Mesothelial cell of epicardium (in vitro differentiated cells): ENCODE results near the gene TYSND1. TPM values are rescaled to one million over a fixed set of nuclear protein-coding genes. Genes with fewer than 3 reads are reported as not detected.

Source experiments
- DNase-seq, 2 experiments: peaks; one replicate each; pipeline ENCODE4 v3.0.0; 2021; ENCODE audit warnings: low spot score in 2 of 2; ENCODE audit not compliant: unreplicated experiment in 2 of 2
- H3K27ac Mint-ChIP-seq: 2 replicates; pipeline ENCODE4 v1.8.0; 2021; ENCODE audit warnings: mixed read lengths
- H3K27me3 Mint-ChIP-seq: 2 replicates; pipeline ENCODE4 v1.8.0; 2021; ENCODE audit warnings: low read depth, mixed read lengths
- H3K36me3 Mint-ChIP-seq: 2 replicates; pipeline ENCODE4 v1.8.0; 2021; ENCODE audit warnings: mixed read lengths
- H3K4me1 Mint-ChIP-seq: 2 replicates; pipeline ENCODE4 v1.8.0; 2021; ENCODE audit warnings: mixed read lengths
- H3K4me3 Mint-ChIP-seq: 2 replicates; pipeline ENCODE4 v1.8.0; 2021; ENCODE audit warnings: mild to moderate bottlenecking, moderate library complexity, mixed read lengths
- H3K9me3 Mint-ChIP-seq: 2 replicates; pipeline ENCODE4 v1.8.0; 2021; ENCODE audit warnings: mixed read lengths
- total RNA-seq: library from RNA; stranded (reverse); gene quantifications from 3 replicates; pipeline ENCODE4 v1.2.1, GENCODE V29; 2021
- TF ChIP-seq, protein P1 (sequence below): fragments of 200-600 bp; sonication (generic); IDR thresholded peaks from one replicate; pipeline ENCODE4 v1.5.0; 2021; ENCODE audit warnings: antibody characterized with exemption; ENCODE audit not compliant: unreplicated experiment

TYSND1 gene
- total RNA-seq, result 19.2 to 20.9 TPM (median 19.9 TPM) in 3 replicates

- TF ChIP-seq, protein P1, sequence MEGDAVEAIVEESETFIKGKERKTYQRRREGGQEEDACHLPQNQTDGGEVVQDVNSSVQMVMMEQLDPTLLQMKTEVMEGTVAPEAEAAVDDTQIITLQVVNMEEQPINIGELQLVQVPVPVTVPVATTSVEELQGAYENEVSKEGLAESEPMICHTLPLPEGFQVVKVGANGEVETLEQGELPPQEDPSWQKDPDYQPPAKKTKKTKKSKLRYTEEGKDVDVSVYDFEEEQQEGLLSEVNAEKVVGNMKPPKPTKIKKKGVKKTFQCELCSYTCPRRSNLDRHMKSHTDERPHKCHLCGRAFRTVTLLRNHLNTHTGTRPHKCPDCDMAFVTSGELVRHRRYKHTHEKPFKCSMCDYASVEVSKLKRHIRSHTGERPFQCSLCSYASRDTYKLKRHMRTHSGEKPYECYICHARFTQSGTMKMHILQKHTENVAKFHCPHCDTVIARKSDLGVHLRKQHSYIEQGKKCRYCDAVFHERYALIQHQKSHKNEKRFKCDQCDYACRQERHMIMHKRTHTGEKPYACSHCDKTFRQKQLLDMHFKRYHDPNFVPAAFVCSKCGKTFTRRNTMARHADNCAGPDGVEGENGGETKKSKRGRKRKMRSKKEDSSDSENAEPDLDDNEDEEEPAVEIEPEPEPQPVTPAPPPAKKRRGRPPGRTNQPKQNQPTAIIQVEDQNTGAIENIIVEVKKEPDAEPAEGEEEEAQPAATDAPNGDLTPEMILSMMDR, result peak; percentile 77
- peak within 1 kb of the TSS; percentile 98 for H3K27ac Mint-ChIP-seq
- H3K36me3 Mint-ChIP-seq, result peaks cover 13% of the 10 kb centered on the region
- H3K4me3 Mint-ChIP-seq, result peak within 1 kb of the TSS; percentile 89
- H3K27me3 Mint-ChIP-seq, result no peaks in the 10 kb centered on the region
- peak; percentile 90 to 95 for DNase-seq
- H3K4me1 Mint-ChIP-seq, result peaks cover 19% of the 10 kb centered on the region
- H3K9me3 Mint-ChIP-seq, result no peaks in the 10 kb centered on the region
These were observed at the start of gene TYSND1 for GRCh38 chr10:70146489-70147258. TYSND1 (minus strand) TSS chr10:70146700; CDS start chr10:70146586, 114 bp downstream.

GRCh38 chr10:70193391-70193844 lies 46.9 kb upstream of the TYSND1 start:
- Mint-ChIP-seq H3K36me3 (peaks cover 15% of the 10 kb centered on the region), H3K9me3 (peaks cover 4% of the 10 kb centered on the region), H3K4me1 (peaks cover 14% of the 10 kb centered on the region), H3K27ac (no peak overlapping the region), H3K27me3 (no peaks in the 10 kb centered on the region), H3K4me3 (no peak overlapping the region)
- DNase-seq, result no peak
- TF ChIP-seq, protein P1, result no peak

DNA sequence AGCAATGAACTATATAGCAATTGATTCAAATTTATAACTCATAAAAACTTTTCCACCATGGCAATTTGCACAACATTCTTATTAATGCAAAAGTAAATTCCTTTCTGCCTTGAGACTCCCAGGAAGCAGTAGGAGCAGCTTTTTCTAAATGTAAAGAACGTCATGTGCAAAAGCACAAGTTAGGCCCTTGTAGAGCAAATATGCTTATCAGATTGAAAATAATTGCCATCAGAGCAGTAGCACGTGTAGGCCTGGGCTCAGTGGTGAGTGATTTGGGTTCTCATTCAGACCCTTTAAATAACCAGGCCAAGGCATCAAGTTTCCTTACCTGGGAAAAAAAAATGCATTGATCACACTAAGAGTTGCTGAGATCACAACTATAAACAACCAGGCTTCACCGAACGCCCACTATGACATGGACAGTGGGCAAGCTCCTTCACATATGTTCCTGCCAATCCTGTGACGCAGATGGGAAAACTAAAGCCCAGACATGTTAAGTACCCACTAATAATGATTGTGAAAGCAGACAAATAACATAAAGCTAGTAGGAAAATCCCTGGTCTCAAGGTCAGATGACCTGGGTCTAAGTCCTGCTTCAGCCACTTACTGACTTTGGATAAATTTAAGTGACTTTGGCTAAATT lies 45.9 kb upstream of the TYSND1 start:
- TF ChIP-seq, protein P1, result no peak
- Mint-ChIP-seq H3K36me3 (peaks cover 7% of the 10 kb centered on the region), H3K9me3 (peaks cover under 1% of the 10 kb centered on the region), H3K27ac (peak overlapping the region; percentile 41), H3K4me3 (no peak overlapping the region), H3K4me1 (peaks cover 14% of the 10 kb centered on the region), H3K27me3 (no peaks in the 10 kb centered on the region)
- DNase-seq, result no peak

GRCh38 chr10:70191972-70192305 lies 45.4 kb upstream of the TYSND1 start:
- H3K4me1 Mint-ChIP-seq, result peaks cover 14% of the 10 kb centered on the region
- DNase-seq, result no peak
- H3K36me3 Mint-ChIP-seq, result peaks cover 2% of the 10 kb centered on the region
- H3K27me3 Mint-ChIP-seq, result no peaks in the 10 kb centered on the region
- peak overlapping the region; percentile 11 for H3K27ac Mint-ChIP-seq
- no peak overlapping the region for H3K4me3 Mint-ChIP-seq
- TF ChIP-seq, protein P1, result no peak
- H3K9me3 Mint-ChIP-seq, result no peaks in the 10 kb centered on the region

- Mint-ChIP-seq H3K27ac (peak overlapping the region; percentile 11), H3K4me3 (no peak overlapping the region), H3K36me3 (no peaks in the 10 kb centered on the region), H3K4me1 (peaks cover 14% of the 10 kb centered on the region), H3K27me3 (no peaks in the 10 kb centered on the region), H3K9me3 (no peaks in the 10 kb centered on the region)
- TF ChIP-seq, protein P1, result no peak
- DNase-seq, result no peak
These were observed 44.9 kb upstream of the TYSND1 start for GRCh38 chr10:70191161-70191971.
